ENCODE measurements around the gene SLC9A3.

The SLC9A3 gene

GRCh38 chr5:502325-503079 is 21.7 kb downstream of the SLC9A3 start:
- DNase-seq: no peak

GRCh38 chr5:501831-502184 is 22.4 kb downstream of the SLC9A3 start:
- DNase-seq: no peak

GRCh38 chr5:501105-501830 is 23.0 kb downstream of the SLC9A3 start:
- DNase-seq: no peak

GRCh38 chr5:500491-500890 is 23.8 kb downstream of the SLC9A3 start:
- no peak for DNase-seq

GRCh38 chr5:499233-500209 is 24.7 kb downstream of the SLC9A3 start:
- no peak for DNase-seq

GRCh38 chr5:497871-498509 is 26.3 kb downstream of the SLC9A3 start:
- no peak for DNase-seq

- DNase-seq: no peak
Measured at GRCh38 chr5:497090-497700, 27.1 kb downstream of the SLC9A3 start.

GRCh38 chr5:496028-496427 is 28.2 kb downstream of the SLC9A3 start:
- DNase-seq: no peak

GRCh38 chr5:494667-495255 is 29.5 kb downstream of the SLC9A3 start:
- DNase-seq: no peak

GRCh38 chr5:493758-494157 is 30.5 kb downstream of the SLC9A3 start:
- no peak for DNase-seq

- DNase-seq: no peak
Measured at GRCh38 chr5:493119-493701, 31.0 kb downstream of the SLC9A3 start.

- DNase-seq: no peak
Measured at GRCh38 chr5:492314-492893, 31.8 kb downstream of the SLC9A3 start.

GRCh38 chr5:491856-492155 is 32.4 kb downstream of the SLC9A3 start:
- DNase-seq: no peak

GRCh38 chr5:491119-491855 is 33.0 kb downstream of the SLC9A3 start:
- no peak for DNase-seq

- no peak for DNase-seq
Measured at GRCh38 chr5:490116-491106, 33.8 kb downstream of the SLC9A3 start.

- no peak for DNase-seq
Measured at GRCh38 chr5:489689-490080, 34.6 kb downstream of the SLC9A3 start.

- DNase-seq: no peak
Measured at GRCh38 chr5:488744-489688, 35.2 kb downstream of the SLC9A3 start.

GRCh38 chr5:488241-488640 is 36.0 kb downstream of the SLC9A3 start:
- no peak for DNase-seq

Data from activated CD4-positive, alpha-beta T cell treated with anti-CD3 and anti-CD28 coated beads, Interleukin-2, amount 50 U/mL, for 16 hours (primary cell).